ENCODE results near the gene STK11. TPM values are rescaled to one million over a fixed set of nuclear protein-coding genes. Genes with fewer than 3 reads are reported as not detected.

Gene STK11
- total and polyA plus RNA-seq, 3 donors from 2014 or later, result 194 to 209 (median 197) TPM

GRCh38 chr19:1162404-1163282 is 42.9 kb upstream of the STK11 start:
- DNase-seq, result no peak
- H3K36me3 ChIP-seq (ENCODE audit: low read depth, missing control alignments), result no peaks in the 10 kb centered on the region
- no peaks in the 10 kb centered on the region for H3K9me3 ChIP-seq
- WGBS, 2 donors, result 81% methylated on average over 13 to 26 of the region's 26 CpGs
- intact Hi-C loops (cut with DNase I; ENCODE audit: low total_unique reads), result no loop called here
- no peaks in the 10 kb centered on the region for H3K27me3 ChIP-seq
- H3K27ac ChIP-seq, result no peak overlapping the region
- H3K4me1 ChIP-seq, result peaks cover 29% of the 10 kb centered on the region
- no peak overlapping the region for H3K4me3 ChIP-seq
- no peak for TF ChIP-seq POLR2A (IDR thresholded peaks at IDR 0.05)
- TF ChIP-seq CTCF (IDR thresholded peaks at IDR 0.05), result no peak

DNA sequence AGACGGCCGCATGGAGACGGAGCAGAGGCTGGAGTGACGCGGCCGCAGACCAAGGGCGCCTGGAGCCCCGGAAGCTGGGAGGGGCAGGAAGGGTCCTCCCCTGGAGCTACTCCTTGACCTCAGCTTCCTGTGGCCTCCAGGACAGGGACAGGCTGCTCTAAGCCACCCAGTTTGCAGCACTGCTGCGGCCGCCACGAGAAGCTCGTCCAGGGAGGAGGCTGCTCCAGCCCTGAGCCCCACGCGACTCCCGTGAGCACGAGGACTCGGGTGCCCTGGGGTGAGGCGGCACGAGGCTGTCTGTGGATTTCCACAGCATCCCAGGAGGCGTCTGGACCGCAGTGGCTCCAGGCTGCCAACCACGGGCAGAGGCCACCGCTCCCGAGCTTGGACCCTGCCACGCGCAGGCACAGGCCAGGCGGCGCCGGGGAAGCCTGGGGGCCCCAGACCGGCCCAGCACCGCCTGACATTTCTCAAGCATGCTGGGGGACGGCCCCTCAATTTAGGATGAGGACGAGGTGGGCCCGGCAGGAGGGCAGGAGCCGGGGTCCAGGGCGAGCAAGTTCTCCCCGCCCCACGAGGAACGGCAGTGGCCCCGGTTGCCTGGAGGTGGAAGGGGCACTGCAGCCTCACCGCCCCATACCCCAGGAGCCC is 42.2 kb upstream of the STK11 start:
- Histone ChIP-seq H3K36me3 (ENCODE audit: low read depth, missing control alignments) (no peaks in the 10 kb centered on the region), H3K4me3 (no peak overlapping the region), H3K27ac (no peak overlapping the region), H3K4me1 (peaks cover 36% of the 10 kb centered on the region), H3K9me3 (no peaks in the 10 kb centered on the region), H3K27me3 (no peaks in the 10 kb centered on the region)
- 81 to 90% methylated on average over 22 to 41 of the region's 41 CpGs for WGBS, 2 donors
- no peak for DNase-seq
- TF ChIP-seq POLR2A (IDR thresholded peaks at IDR 0.05) (no peak), CTCF (IDR thresholded peaks at IDR 0.05) (no peak)
- intact Hi-C loops (cut with DNase I; ENCODE audit: low total_unique reads), result no loop called here

DNA sequence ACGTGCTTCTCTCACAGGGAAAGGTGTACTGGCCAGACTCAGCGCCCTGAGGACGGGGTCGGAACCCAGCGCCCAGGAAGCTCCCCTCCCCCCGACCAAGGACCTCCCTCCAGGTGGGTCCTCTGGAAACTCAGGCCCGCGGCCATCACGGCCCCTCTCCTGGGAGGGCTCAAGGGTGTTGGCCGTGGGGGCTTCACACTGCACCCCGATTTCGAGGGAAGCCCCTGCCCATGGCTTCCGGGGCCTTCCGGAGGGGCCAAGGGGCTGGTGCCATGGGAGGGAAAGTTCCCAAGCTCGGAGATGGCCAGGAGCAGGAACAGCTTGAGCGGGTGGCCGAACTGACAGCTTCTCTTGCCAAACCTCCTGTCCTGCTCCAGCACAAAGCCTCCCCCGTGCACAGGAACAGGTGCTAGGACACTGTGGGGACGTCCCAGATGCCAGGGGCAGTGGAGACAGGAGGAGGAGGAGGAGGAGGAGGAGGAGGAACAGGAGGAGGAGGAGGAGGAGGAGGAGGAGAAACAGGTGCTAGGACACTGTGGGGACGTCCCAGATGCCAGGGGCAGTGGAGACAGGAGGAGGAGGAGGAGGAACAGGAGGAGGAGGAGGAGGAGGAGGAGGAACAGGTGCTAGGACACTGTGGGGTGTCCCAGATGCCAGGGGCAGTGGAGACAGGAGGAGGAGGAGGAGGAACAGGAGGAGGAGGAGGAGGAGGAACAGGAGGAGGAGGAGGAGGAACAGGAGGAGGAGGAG is 41.5 kb upstream of the STK11 start:
- Histone ChIP-seq H3K4me1 (peaks cover 40% of the 10 kb centered on the region), H3K27ac (no peak overlapping the region)

More for the DNA sequence above, 41.5 kb upstream of the STK11 start:
- H3K9me3 ChIP-seq, result no peaks in the 10 kb centered on the region
- DNase-seq, result no peak
- whole genome bisulfite sequencing, 2 donors, result 72 to 75% methylated on average over 3 to 20 of the region's 20 CpGs
- no peaks in the 10 kb centered on the region for H3K27me3 ChIP-seq
- H3K36me3 ChIP-seq (ENCODE audit: low read depth, missing control alignments), result no peaks in the 10 kb centered on the region
- TF ChIP-seq CTCF (IDR thresholded peaks at IDR 0.05) (no peak), POLR2A (IDR thresholded peaks at IDR 0.05) (no peak)
- intact Hi-C loops (cut with DNase I; ENCODE audit: low total_unique reads), result no loop called here
- H3K4me3 ChIP-seq, result no peak overlapping the region

All from testis (tissue), 3 donors.